Pancreas (tissue), 10 donors: ENCODE measurements around the gene PRKAR2B. TPM values are rescaled to one million over a fixed set of nuclear protein-coding genes. Genes with fewer than 3 reads are reported as not detected.

Experiments used
- ATAC-seq, 4 donors: fragments of 200-7000 bp; cut with Tn5 transposase; one replicate each; pipeline versions ENCODE4 v1.8.0 to v1.9.1; 2020; ENCODE audit warnings: mild to moderate bottlenecking in 4 of 4, moderate library complexity in 4 of 4
- DNase-seq, 6 donors: peaks; one replicate each; pipeline ENCODE4 v3.0.0-alpha.2; 2020
- FAIRE-seq: peaks from 2 replicates; lab custom pipeline; 2012; peaks lifted over from hg19 to GRCh38; lab: Jason Lieb, UNC
- H3K27ac ChIP-seq, 4 donors: fragments of 200-600 bp; sonication (generic); 1 replicate in 3 of 4; 2 replicates in 1 of 4; pipeline versions ENCODE4 v1.5.0 to v1.8.0; 2020
- H3K27me3 ChIP-seq, 4 donors: fragments of 200-600 bp; one replicate each; pipeline ENCODE4 v1.8.0; 2021
- H3K36me3 ChIP-seq, 3 donors: fragments of 200-600 bp; sonication (generic) in 1 of 3; one replicate each; pipeline versions ENCODE4 v1.5.0 to v1.8.0; 2020 to 2021
- H3K4me1 ChIP-seq, 3 donors: fragments of 200-600 bp; one replicate each; pipeline ENCODE4 v1.8.0; 2021
- H3K4me3 ChIP-seq, 4 donors: fragments of 200-600 bp; sonication (generic) in 2 of 4; one replicate each; pipeline versions ENCODE4 v1.5.0 to v1.8.0; 2020 to 2021
- H3K9me3 ChIP-seq, 4 donors: fragments of 200-600 bp; one replicate each; pipeline ENCODE4 v1.8.0; 2021
- WGBS, 2 donors: extraction: QIAGEN DNeasy Blood & Tissue Kit; methylation state at CpG; one replicate each; pipeline ENCODE4 v1.1.7; 2013; 5-methylcytosine and 5-hydroxymethylcytosine counted together
- intact Hi-C, 3 donors: fragments of 100-400 bp; cut with DNase I; formaldehyde crosslinking; loops; one replicate each; pipeline versions ENCODE4 v1.11.1 to v1.14.2; 2022
- polyA plus RNA-seq, 2 donors: library from polyadenylated mRNA; stranded (reverse); fragments of 200-250 nt; gene quantifications; one replicate each; pipeline ENCODE4 v1.2.3, GENCODE V29; 2013
- total RNA-seq, 6 donors: library from RNA; stranded (reverse); fragmentation: NEBNext Ultra II Directional in 4 of 6; extraction: Animal tissue kit (Norgen Biotek cat#: 25700) in 4 of 6; gene quantifications; one replicate each; pipeline versions ENCODE4 v1.2.1 to v1.2.4, GENCODE V29; 2021 to 2023
- TF ChIP-seq, protein P1 (sequence below), 4 donors: fragments of 200-600 bp; sonication (generic) in 3 of 4; IDR thresholded peaks; one replicate each; pipeline versions ENCODE4 v1.5.0 to v1.8.0; 2021; ENCODE audit warnings: antibody characterized with exemption in 4 of 4
- donor health status: healthy with polysubstance abuse.
- donor health status: DM: no; HTN: no; CAD: no; lungs with moderate emphysema.
- donor health status: DM: no; HTN: no; CAD: no.
- donor health status: control.
- donor health status: control.
- donor health status: Bipolar disorder and iron deficiency.
- donor health status: DM: yes; HTN: yes; CAD: no.
- donor health status: DM: no; HTN: no; CAD: no.
- donor health status: DM: no; HTN: no; CAD: no.
- donor health status: DM: yes; HTN: yes; CAD: no.

Gene PRKAR2B
- total and polyA plus RNA-seq, 8 donors = 5.8 to 9.9 (median 7.6) TPM

GRCh38 chr7:107180378-107180777, 135.9 kb downstream of the PRKAR2B start:
- FAIRE-seq = no peak
- peaks cover 0 to 20% (median 5%) of the 10 kb centered on the region in 3 donors for H3K36me3 ChIP-seq
- intact Hi-C loops = no loop called here
- peak in 5 of 6 donors; percentile 23 to 65 (median 52) for DNase-seq
- no peaks in the 10 kb centered on the region for H3K9me3 ChIP-seq
- no peak overlapping the region for H3K4me3 ChIP-seq
- ATAC-seq = peak; percentile 51 to 86 (median 76)
- WGBS, 2 donors = 40 to 41% methylated on average over 1 of the region's 1 CpG
- H3K27me3 ChIP-seq = no peaks in the 10 kb centered on the region
- H3K4me1 ChIP-seq = peaks cover 5 to 12% (median 9%) of the 10 kb centered on the region in 3 donors
- TF ChIP-seq, protein P1, sequence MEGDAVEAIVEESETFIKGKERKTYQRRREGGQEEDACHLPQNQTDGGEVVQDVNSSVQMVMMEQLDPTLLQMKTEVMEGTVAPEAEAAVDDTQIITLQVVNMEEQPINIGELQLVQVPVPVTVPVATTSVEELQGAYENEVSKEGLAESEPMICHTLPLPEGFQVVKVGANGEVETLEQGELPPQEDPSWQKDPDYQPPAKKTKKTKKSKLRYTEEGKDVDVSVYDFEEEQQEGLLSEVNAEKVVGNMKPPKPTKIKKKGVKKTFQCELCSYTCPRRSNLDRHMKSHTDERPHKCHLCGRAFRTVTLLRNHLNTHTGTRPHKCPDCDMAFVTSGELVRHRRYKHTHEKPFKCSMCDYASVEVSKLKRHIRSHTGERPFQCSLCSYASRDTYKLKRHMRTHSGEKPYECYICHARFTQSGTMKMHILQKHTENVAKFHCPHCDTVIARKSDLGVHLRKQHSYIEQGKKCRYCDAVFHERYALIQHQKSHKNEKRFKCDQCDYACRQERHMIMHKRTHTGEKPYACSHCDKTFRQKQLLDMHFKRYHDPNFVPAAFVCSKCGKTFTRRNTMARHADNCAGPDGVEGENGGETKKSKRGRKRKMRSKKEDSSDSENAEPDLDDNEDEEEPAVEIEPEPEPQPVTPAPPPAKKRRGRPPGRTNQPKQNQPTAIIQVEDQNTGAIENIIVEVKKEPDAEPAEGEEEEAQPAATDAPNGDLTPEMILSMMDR (IDR thresholded peaks at IDR 0.05) = no peak
- peak overlapping the region in 1 of 4 donors; percentile 20 for H3K27ac ChIP-seq

- Histone ChIP-seq H3K27me3 (no peaks in the 10 kb centered on the region), H3K4me1 (peaks cover 5 to 12% (median 9%) of the 10 kb centered on the region in 3 donors), H3K9me3 (no peaks in the 10 kb centered on the region), H3K36me3 (peaks cover 0 to 28% (median 5%) of the 10 kb centered on the region in 3 donors), H3K27ac (no peak overlapping the region), H3K4me3 (no peak overlapping the region)
- 87 to 92% methylated on average over 5 of the region's 5 CpGs for WGBS, 2 donors
- intact Hi-C loops = no loop called here
- TF ChIP-seq, protein P1 (IDR thresholded peaks at IDR 0.05) = no peak
- DNase-seq = no peak
- ATAC-seq = no peak
- no peak for FAIRE-seq
Observed at GRCh38 chr7:107181172-107181571, 136.7 kb downstream of the PRKAR2B start.

- no peak for ATAC-seq
Observed at GRCh38 chr7:107185716-107186115, 141.2 kb downstream of the PRKAR2B start.

DNA sequence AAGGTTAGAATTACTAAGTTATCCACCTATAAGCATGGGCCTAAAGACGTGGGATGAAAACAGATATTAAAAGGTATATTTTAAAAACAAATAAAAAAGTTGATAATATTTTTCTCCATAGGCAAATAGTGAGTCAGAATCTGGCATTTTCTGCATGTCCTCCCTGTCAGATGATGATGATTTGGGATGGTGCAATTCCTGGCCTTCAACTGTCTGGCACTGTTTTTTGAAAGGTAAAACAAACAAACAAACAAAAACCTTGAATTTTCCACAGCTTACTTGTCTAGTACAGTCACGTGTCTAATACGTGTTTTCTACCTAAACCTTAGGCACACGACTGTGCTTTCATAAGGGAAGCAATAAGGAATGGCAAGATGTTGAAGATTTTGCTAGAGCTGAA, 141.7 kb downstream of the PRKAR2B start:
- intact Hi-C loops = no loop called here
- Histone ChIP-seq H3K9me3 (no peaks in the 10 kb centered on the region), H3K4me1 (no peaks in the 10 kb centered on the region), H3K27me3 (no peaks in the 10 kb centered on the region), H3K36me3 (peaks cover 0 to 72% (median 14%) of the 10 kb centered on the region in 3 donors), H3K27ac (no peak overlapping the region), H3K4me3 (no peak overlapping the region)
- DNase-seq (no peak), FAIRE-seq (no peak), ATAC-seq (no peak)
- TF ChIP-seq, protein P1 (IDR thresholded peaks at IDR 0.05) = no peak
- 87 to 90% methylated on average over 4 of the region's 4 CpGs for WGBS, 2 donors

More at GRCh38 chr7:107185716-107186115, 141.2 kb downstream of the PRKAR2B start:
- intact Hi-C loops = no loop called here
- WGBS, 2 donors = 59 to 65% methylated on average over 4 of the region's 4 CpGs
- Histone ChIP-seq H3K36me3 (peaks cover 0 to 67% (median 14%) of the 10 kb centered on the region in 3 donors), H3K27me3 (no peaks in the 10 kb centered on the region), H3K9me3 (no peaks in the 10 kb centered on the region), H3K4me1 (peaks cover 0 to under 1% (median 0%) of the 10 kb centered on the region in 3 donors), H3K4me3 (no peak overlapping the region), H3K27ac (no peak overlapping the region)
- FAIRE-seq = no peak
- DNase-seq = no peak
- TF ChIP-seq, protein P1 (IDR thresholded peaks at IDR 0.05) = no peak

DNA sequence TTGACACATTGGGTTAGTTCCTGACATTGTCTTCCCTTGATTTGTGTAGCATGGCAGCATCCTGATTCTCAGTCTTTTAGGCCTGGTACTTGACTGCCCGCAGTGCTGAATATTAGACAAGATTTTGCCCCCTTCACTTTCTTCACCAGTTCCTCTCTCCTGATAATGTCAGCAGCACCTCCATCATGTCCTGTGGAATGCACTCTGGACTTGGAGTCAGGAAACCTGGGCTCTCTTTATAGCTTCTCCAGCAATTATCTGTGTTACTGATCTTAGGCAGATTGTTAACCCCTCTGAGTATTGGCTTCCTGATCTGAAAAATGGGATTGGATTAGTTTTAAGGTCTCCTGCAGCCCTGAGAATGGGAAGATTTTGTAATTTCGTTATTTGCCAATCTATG, 143.3 kb downstream of the PRKAR2B start:
- TF ChIP-seq, protein P1 (IDR thresholded peaks at IDR 0.05) = no peak
- Histone ChIP-seq H3K4me1 (no peaks in the 10 kb centered on the region), H3K4me3 (no peak overlapping the region), H3K9me3 (no peaks in the 10 kb centered on the region), H3K27ac (no peak overlapping the region), H3K27me3 (no peaks in the 10 kb centered on the region), H3K36me3 (peaks cover 0 to 79% (median 16%) of the 10 kb centered on the region in 3 donors)
- DNase-seq (no peak), ATAC-seq (no peak), FAIRE-seq (no peak)
- intact Hi-C loops = no loop called here
- 85 to 95% methylated on average over 2 of the region's 2 CpGs for WGBS, 2 donors
